HG03520 (cell line): ENCODE data around the gene SS18L1.

Experiments used
- ATAC-seq: cut with Tn5 transposase; IDR thresholded peaks from one replicate; pipeline ENCODE4 v1.9.1; 2021; ENCODE audit warnings: mild to moderate bottlenecking, moderate library complexity; ENCODE audit not compliant: unreplicated experiment

Gene SS18L1

DNA sequence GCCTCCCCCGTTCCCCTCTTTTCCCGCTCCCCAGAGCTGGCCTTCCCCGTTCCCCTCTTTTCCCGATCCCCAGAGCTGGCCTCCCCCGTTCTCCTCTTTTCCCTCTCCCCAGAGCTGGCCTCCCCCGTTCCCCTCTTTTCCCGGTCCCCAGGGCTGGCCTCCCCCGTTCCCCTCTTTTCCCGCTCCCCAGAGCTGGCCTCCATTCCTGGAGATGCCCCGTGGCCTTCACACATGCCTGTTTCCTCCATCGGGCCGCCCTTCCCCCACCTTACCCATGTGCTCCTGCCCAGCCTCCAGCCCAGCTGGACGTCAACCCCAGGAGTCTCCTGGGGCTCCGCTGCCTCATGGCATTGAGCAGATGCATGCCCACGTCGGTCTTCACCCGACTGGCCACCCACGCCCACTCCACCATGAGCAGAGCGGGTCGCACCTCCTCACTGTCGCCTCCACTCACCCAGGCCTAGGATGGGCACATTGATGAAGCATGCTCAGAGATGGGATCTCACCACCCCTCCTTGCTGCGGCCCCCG is 8.3 kb downstream of the SS18L1 start:
- ATAC-seq = no peak

DNA sequence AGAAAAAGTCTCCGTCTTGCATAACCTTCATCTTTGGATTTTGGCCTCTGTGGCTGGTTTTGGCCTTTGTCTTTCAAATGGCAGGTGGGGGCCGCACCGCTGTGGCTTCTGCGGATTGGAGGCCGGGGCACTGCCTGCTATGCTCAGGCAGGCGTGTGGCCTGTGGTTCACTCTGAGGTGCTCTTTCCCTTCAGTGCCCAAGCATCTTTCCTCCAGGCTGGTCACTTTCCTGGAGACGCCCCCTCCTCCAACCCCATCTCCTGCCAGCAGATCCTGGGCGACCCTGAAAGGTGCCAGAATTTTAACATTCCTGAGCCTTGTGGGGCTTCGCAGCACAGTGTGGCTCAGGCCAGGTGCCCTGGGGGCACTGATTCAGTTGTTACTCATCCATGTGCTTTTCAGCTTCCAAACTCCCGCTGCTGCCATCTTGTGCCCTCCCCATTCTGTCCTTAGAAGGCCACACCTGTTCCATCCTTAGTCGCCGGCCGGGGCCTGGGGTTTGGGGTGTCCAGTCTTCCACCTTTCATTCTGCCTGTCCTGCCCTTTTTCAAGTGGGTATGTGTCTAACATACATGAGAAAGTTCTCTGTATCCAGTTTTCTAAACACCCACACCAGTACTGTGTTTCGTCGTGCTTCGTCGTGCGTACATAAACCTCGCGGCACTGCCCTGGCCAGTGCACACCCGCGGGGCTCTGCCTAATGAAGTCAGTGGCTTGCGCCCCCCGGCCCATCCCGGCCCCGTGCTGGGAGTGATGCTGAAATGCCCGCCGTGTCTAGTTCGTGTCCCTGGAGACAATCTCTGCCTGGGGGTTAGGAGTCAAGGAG is 12.1 kb downstream of the SS18L1 start:
- no peak for ATAC-seq

DNA sequence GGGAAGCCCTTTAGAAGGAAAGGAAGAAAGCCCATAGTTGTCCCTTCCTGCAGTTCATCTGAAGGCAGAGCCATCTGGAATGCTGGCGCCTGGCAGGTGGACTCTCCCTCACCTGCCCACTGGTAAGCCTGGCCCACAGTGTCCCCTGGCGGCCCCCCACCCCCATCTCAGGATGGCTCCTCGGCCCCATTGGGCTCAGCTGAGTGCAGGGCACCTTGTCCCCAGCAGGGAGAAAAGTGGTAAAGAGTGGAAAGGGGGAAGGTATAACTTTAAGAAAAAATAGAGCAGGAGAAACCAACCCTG is 12.6 kb downstream of the SS18L1 start:
- no peak for ATAC-seq

DNA sequence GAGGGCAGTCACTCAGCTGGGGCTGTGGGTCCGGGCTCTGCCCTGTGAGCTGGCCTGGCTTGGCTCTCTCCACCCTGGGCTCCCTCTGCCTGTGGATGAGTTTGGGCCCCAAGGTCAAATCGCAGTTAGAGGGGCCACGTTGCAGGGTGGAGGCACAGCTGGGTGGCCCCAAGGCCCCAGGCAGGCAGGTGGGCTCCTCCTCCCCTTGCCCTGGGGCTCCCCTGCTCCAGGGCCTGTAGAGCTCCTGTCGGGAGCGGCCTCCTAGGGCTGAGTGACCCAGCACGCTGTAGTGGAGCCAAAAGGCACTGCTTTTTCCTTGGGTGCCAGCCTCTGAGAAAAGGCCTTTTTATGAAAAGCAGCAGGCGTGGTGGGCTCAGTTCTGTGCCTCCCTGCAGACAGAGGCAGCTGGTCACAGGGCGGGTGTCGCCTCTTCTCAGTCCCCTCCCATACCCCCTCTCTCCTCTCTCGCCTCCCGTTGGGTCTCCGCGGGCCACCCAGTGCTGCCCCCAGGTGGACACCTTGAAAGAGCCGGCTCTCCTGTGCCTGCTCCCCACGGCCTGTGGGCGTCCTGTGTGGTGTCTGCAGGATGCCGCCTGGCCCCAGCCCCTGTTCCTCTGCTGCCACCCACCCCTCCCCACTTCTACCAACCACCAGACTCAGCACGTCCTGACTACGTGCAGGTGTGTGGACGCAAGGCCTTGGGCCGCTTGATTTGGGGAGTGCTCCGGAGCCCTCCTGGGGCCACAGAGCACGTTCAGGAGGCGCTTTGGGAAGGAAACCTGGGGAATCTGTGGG is 13.2 kb downstream of the SS18L1 start:
- ATAC-seq = no peak

DNA sequence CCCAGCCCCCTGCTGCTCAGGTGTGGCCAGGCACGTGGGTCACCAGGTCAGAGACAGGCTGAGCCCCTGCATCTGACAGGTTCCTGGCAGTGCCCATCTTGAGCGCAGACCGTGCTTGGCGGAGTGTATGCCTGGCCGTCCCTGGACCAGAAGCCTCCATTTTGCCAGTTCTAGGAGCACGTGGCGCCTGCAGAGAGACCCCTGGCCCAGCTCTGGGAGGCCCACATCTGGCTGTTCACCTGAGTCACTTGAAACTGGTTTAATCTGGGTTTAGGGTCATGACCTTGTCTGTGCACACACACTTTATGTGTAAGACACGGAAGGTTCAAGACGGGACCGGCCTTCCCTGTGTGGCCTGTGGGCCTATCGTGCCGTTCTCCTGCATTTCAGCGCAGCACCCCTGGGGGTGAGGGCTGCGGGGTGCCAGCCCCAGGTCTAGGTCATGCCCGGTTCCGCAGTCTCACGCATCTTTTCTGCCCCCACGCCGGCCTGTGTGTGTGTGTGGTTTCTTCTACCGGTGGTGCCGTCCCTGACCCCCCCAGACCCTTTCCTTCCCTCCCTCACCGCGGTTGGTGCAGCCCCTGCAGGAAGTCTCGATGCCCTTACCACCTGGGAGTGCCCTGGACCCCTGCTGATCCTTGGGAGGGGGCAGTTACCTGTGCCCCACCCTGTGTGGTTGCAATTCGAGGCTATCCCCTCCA is 14.0 kb downstream of the SS18L1 start:
- no peak for ATAC-seq

DNA sequence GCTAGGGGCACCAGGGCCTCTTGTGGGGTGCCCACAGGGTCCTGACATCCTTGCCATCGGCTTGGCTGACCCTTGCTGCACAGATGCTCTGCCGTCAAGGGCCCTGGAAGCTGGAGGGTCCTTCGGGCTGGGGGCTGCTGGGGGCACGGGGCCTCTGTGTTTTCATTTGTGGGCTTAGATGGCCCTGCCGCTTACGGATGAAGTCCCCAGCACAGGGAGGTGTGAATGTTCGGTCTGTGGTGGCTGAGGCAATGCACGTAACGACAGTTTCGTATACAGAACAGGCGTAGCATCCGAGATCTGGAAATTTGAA is 14.5 kb downstream of the SS18L1 start:
- ATAC-seq = no peak

DNA sequence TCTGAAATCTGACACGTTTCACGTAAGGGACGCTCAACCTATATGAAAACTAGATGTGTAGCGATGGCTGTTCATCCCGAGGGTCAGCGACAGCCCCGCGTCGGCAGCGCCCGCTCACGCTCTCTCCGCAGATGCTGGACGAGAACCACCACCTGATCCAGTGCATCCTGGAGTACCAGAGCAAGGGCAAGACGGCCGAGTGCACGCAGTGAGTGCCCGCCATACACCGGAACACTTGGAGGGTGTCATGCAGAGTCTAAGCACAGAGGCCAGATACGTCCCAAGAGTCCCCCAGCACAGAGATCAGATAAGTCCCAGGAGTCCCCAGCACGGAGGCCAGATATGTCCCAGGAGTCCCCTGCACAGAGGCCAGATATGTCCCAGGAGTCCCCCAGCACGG is 15.0 kb downstream of the SS18L1 start:
- ATAC-seq = no peak

DNA sequence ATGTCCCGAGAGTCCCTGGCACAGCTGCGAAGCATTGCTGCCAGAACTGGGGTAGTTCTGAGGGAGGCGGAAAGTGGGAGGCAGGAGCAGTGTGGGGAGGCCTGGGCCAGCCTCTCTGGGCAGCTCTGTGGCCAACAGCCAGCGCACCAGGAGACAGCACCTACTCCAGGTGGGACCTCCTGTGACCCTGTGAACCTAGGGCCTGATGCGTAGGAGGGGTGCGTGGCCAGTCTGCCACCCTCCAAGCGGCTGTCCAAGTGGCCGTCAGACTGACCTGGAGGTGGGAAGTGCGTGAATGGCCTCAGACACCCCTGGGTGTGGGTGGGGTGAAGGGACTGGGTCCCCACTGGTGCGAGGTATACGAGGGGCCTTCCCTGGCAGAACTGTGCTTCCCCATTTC is 15.5 kb downstream of the SS18L1 start:
- no peak for ATAC-seq

DNA sequence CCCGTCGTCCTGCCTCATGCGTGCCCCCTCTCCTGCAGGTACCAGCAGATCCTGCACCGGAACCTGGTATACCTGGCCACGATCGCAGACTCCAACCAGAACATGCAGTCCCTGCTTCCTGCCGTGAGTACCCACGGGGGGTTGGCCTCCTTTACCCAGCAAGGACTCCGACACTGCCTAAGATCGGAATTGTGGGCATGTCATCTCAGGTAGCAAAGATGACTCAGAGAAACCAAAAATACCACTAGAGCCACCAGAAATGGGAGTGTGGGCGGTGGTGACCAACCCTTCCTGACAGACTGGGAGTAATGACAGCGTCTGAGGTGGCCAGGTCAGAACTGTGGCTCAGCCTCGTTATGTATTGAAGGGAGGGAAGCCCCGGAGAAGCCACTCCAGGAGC is 16.3 kb downstream of the SS18L1 start:
- no peak for ATAC-seq

DNA sequence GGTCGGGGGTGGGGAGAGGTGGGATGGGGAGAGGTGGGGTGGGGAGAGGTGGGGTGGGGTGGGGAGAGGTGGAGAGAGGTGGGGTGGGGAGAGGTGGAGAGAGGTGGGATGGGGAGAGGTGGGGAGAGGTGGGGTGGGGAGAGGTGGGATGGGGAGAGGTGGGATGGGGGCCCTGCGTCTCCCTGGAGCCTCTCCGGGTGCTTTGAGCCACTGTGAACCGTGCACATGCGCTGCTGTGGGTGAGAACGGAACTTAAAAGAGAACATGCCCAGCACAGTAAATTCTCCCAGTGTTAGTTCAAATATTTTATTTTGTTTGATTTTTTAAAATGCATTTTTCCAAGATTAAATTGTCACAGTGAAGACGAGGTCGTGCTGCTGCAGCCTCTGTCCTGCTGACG is 16.7 kb downstream of the SS18L1 start:
- no peak for ATAC-seq

DNA sequence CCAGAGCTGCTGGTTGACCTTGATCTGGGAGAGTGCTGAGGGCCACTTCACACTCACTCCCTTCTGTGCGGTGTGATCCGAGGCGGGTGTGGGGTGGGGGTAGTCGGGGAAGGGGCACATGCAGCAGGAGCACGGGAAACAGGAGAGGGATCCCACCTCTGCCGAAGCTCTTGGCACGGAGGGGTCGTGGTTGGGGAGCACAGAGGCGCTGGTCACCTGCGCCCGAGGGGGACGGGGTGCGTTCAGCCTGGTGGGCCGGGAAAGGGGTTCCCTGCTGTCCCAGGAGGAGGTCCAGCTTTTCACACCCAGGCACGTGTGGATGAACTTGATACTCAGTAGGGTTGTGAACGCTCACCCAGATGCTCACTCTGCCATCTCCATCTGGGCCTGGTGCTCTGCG is 17.3 kb downstream of the SS18L1 start:
- ATAC-seq = no peak

DNA sequence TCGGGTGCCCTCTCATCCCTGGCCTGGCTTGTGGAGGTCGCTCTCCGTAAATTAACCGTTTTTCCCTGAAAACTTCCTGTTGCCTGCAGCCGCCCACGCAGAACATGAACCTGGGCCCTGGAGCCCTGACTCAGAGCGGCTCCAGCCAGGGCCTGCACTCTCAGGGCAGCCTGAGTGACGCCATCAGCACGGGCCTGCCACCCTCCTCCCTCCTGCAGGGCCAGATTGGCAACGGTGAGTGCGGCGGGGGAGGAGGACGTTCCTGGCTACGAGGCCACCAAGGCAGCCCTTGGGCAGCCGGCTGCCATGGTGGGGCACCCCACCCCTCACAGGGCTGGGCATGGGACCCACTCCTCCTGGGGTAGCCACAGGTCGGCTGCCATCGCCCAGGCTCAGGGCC is 17.8 kb downstream of the SS18L1 start:
- no peak for ATAC-seq

DNA sequence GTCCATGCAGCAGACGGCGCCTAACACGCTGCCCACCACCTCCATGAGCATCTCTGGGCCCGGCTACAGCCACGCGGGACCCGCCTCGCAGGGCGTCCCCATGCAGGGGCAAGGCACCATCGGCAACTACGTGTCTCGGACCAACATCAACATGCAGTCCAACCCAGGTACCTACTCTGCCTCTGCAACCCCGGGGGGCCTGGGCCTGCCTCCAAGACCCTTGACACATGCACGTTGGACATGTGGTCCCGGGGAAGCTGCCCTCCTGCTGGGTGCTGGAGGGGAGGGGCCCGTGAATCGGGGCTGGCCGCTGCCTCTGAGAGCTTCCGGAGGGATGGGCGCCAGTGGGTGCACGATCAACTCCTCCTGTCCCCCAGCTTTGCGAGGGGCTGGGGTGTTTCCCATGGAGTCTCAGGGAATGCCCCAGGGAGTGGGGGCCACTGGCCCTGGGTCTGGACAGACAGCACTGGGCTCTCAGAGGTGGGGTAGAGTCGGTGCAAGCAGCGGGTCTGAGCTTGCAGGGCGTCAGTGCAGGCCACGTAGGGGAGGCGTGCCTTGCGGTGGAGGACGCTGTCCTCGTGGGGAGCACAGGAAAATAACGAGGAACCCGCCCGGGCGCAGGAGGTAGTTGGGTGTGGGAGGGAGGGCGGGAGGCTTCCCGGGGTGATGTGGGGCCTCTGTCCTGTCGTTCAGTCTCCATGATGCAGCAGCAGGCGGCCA is 19.4 kb downstream of the SS18L1 start:
- no peak for ATAC-seq

DNA sequence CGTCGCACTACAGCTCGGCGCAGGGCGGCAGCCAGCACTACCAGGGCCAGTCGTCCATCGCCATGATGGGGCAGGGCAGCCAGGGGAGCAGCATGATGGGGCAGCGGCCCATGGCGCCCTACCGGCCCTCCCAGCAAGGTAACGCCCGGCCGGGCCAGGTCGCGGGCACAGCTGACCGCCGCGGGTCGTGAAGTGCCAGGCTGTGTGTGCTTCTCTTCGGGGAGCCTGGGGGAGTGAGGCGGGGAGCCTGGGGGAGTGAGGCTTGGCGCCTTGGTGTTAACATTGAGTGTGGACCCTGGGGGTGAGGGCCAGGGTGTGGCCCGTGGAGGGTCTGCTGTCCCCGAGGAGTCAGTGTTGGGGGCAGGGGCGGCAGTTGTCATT is 19.9 kb downstream of the SS18L1 start:
- ATAC-seq = no peak

DNA sequence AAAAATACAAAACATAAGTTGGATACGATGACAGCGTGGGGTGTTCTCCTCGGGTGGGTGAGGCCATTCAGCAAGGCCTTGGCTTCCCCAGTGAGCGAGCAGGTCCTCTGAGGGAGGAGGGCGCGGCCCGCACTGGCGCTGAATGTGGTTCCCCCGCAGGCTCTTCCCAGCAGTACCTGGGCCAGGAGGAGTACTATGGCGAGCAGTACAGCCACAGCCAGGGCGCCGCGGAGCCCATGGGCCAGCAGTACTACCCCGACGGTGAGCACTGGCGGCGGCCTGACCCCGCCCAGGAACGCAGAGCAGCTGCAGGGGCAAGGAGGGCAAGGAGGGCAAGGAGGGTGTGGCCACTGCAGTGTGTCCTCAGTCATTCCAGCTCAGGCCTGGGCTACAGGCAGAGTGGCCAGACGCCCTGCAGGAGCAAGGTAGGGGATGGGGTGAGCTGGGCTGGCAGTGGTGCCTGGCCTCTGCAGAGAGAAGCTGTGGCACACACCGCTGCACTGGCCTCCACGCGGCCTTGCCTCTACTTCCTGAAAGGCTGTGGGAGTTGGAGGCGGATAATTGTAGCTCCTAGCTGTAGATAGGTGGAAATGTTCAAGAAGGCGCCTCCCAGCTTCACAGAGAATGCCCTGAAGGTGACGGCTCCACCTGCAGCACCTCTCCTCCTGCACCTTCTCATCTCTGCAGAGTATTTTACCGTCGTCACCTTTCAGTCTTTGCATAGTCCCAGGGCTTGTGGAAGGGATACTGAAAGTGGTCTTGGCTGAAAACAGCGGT is 20.6 kb downstream of the SS18L1 start:
- ATAC-seq = no peak

DNA sequence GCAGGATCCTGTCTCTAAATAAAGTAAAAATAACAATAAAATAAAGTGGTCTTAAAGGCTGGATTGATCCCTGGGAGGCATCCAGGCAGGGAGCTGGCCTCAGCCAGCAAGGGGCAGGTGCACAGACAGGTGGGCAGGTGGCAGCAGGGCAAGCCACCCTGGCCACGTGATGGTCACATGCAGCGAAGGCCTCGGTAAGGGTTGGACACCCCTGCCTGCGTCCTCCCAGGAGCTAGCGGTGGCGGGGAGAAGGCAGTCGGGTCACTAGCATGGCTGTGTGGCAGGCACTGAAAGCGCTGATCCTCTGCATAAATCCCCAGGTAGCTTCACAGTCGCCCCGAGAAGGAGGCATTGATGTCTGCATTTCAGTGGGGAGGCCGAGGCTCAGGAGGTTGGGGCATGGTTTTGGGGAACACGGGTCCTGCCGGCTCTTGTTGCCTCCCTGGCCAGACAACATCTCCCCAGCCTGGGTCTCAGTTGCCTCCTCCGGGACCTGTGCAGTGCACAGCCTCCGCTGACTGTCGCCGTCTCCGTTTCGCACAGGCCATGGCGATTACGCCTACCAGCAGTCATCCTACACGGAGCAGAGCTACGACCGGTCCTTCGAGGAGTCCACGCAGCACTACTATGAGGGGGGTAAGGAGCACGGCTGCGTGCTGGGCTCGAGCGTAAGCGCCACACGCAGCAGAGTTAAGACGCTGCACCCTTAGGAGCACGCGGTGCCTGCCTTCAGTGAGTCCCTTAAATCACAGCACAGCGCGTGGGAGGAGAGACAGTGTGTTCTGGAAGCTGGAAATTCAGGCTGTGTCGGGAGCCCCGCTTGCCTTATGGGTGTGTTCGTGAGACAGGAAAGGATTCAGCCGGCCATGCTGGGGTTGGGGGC is 21.6 kb downstream of the SS18L1 start:
- no peak for ATAC-seq

DNA sequence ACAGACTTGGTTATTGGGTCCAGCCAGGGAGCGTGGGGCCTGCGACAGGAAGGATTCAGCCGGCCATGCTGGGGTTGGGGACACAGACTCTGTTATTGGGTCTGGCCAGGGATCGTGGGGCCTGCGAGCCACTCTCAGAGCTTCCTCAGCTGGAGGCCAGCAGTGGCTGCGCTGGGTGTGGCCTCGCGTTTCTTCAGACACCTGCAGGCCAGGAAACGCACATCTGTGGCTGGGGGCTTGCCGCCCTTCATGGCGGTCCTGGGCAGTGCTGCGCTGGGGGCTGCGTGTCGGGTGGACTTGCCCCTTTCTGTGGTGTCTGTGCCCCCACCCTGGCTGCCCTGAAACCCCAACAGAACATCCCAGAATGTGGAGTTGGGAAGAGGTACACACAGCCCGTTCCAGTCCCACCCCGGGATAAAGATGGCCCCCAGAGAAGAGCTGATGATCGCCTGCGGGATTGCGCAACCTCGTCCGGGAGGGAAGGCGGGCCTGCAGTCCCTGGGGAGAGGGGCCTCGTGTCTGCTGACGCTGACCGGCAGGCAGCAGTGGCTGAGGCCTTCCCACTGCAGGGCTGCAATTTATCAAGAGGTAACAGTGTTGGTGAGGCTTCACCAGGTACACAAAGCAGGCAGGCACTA is 22.3 kb downstream of the SS18L1 start:
- no peak for ATAC-seq

DNA sequence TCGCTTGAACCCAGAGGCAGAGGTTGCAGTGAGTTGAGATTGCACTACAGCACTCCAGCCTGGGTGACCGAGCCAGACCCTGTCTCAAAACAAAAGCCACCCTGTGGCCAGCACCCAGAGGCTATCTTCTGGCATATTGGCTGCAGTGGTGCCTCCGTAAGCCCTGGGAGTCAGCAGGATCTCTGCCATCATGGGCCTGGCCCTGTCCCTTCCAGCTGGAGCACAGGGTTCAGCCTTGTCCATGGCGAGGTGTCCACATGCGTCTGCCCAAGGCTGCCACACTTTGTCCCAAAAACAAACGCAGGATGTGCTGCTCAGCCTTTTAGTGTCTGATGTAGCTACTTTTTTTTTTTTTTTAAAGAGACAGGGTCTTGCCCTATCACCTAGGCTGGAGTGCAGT is 23.9 kb downstream of the SS18L1 start:
- ATAC-seq = no peak

DNA sequence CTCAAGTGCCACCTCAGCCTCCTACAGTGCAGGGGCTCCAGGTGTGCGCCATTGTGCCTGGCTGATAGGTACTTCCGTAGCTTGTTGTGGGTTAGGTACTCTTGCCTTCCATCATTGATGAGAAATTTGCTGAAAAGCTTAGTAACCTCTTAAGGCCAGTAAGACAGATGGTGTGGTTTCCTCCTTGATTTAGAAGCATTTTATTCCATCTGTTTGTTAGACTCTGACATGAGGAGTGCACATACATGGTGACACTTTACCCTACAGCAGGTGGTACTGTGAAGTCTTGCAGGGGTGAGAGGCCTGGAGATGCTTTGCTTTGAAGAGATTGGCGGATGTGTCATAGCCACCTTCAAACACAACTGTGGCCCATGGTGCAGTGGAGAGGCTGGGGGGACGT is 24.5 kb downstream of the SS18L1 start:
- no peak for ATAC-seq
